Measurements from ENCODE around the gene CEP120.

GRCh38 chr5:123412206-123412605, 11.0 kb downstream of the CEP120 start:
- TF ChIP-seq SUZ12 (IDR thresholded peaks at IDR 0.05; ENCODE audit: extremely low read depth, insufficient read depth, insufficient read length) (no peak), ZNF274 (IDR thresholded peaks at IDR 0.05; ENCODE audit: low read depth, low read length) (no peak)
